BE2C (cell line): ENCODE results near the gene DCTPP1.
"Not testable (repeated sequence)": the region's sequence is repeated elsewhere in the genome, so short reads cannot be mapped to it uniquely, and the experiment has no call there.

Experiments used
- DNase-seq: peaks from one replicate; pipeline ENCODE4 v3.0.0-alpha.2; 2020
- H3K27me3 ChIP-seq: fragments of 250-450 bp; sonication (Bioruptor Pico); 2 replicates; pipeline ENCODE4 v1.5.1; 2020; ENCODE audit warnings: mild to moderate bottlenecking
- H3K36me3 ChIP-seq: fragments of 250-450 bp; sonication (Bioruptor Pico); 2 replicates; pipeline ENCODE4 v1.5.1; 2020; ENCODE audit warnings: mild to moderate bottlenecking
- H3K4me1 ChIP-seq: fragments of 250-450 bp; sonication (Bioruptor Pico); 2 replicates; pipeline ENCODE4 v1.5.1; 2020
- H3K4me3 ChIP-seq: 2 replicates; pipeline ENCODE4 v1.5.1; 2011; ENCODE audit warnings: low read depth, low read length
- H3K9me3 ChIP-seq: fragments of 250-450 bp; sonication (Bioruptor Pico); 2 replicates; pipeline ENCODE4 v1.5.1; 2020
- CTCF ChIP-seq: IDR thresholded peaks from 2 replicates; pipeline ENCODE4 v1.5.1; 2012; ENCODE audit warnings: mild to moderate bottlenecking, low read depth, low read length

DCTPP1 gene

GRCh38 chr16:30399435-30400186 lies 30.2 kb downstream of the DCTPP1 start:
- DNase-seq = peak; percentile 27
- Histone ChIP-seq H3K9me3 (no peaks in the 10 kb centered on the region), H3K36me3 (peaks cover 25% of the 10 kb centered on the region), H3K27me3 (no peaks in the 10 kb centered on the region), H3K4me1 (peaks cover 8% of the 10 kb centered on the region), H3K4me3 (peak overlapping the region; percentile 77)
- TF ChIP-seq CTCF = no peak

DNA sequence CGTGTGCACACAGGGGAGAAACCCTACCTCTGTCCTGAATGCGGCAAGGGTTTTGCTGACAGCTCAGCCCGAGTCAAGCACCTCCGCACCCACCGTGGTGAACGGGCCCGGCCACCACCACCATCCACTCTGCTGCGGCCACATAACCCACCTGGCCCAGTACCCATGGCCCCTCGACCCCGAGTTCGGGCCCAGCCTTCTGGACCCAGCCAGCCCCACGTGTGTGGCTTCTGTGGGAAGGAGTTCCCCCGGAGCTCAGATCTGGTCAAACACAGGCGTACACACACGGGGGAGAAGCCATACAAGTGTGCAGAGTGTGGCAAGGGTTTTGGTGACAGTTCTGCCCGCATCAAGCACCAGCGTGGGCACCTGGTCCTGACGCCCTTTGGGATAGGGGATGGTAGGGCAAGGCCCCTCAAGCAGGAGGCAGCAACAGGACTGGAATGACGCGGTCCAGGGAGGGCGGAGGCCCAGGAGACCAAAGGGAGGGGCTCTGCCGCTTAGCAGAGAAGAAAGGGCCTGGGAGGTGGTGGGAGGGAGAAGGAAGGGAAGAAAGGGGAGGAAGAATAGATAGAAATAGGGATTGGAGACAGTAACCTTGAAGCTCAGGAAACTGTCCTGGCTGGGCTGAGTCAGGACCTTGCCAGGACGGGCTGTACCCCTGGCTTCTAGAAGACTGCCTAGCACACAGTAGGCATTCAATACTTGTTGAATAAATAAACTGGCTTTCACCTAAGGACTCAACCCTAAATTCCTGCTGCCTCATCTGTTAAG lies 31.0 kb downstream of the DCTPP1 start:
- Histone ChIP-seq H3K27me3 (no peaks in the 10 kb centered on the region), H3K4me3 (no peak overlapping the region), H3K9me3 (no peaks in the 10 kb centered on the region), H3K36me3 (peaks cover 25% of the 10 kb centered on the region), H3K4me1 (peaks cover 12% of the 10 kb centered on the region)
- TF ChIP-seq CTCF = no peak
- no peak for DNase-seq

DNA sequence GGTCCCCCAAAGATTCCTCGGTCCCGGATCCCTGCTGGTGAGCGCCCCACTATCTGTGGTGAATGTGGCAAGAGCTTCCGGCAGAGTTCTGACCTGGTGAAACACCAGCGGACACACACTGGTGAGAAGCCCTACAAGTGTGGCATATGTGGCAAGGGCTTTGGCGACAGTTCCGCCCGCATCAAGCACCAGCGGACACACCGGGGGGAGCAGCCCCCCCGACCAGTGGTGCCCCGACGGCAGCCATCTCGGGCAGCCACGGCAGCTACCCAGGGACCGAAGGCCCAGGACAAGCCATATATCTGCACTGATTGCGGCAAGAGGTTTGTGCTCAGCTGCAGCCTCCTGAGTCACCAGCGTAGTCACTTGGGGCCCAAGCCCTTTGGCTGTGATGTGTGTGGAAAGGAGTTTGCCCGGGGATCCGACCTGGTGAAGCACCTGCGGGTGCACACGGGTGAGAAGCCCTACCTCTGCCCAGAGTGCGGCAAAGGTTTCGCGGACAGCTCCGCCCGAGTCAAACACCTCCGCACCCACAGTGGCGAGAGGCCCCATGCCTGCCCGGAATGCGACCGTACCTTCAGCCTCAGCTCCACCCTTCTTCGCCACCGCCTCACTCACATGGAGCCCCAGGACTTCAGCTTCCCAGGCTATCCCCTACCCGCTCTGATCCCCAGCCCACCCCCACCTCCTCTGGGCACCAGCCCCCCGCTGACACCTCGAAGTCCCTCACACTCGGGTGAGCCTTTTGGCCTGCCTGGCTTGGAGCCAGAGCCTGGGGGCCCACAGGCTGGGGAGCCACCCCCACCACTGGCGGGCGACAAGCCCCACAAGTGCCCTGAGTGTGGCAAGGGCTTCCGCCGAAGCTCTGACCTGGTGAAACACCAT lies 31.8 kb downstream of the DCTPP1 start:
- H3K27me3 ChIP-seq = no peaks in the 10 kb centered on the region
- no peak for TF ChIP-seq CTCF
- H3K36me3 ChIP-seq = peaks cover 25% of the 10 kb centered on the region
- DNase-seq = no peak
- peaks cover 12% of the 10 kb centered on the region for H3K4me1 ChIP-seq
- no peaks in the 10 kb centered on the region for H3K9me3 ChIP-seq
- no peak overlapping the region for H3K4me3 ChIP-seq

GRCh38 chr16:30397056-30397455 lies 32.8 kb downstream of the DCTPP1 start:
- Histone ChIP-seq H3K27me3 (no peaks in the 10 kb centered on the region), H3K4me1 (peaks cover 12% of the 10 kb centered on the region), H3K36me3 (peaks cover 25% of the 10 kb centered on the region), H3K9me3 (no peaks in the 10 kb centered on the region), H3K4me3 (no peak overlapping the region)
- no peak for DNase-seq
- no peak for TF ChIP-seq CTCF

GRCh38 chr16:30396627-30397026 lies 33.2 kb downstream of the DCTPP1 start:
- peaks cover 12% of the 10 kb centered on the region for H3K4me1 ChIP-seq

DNA sequence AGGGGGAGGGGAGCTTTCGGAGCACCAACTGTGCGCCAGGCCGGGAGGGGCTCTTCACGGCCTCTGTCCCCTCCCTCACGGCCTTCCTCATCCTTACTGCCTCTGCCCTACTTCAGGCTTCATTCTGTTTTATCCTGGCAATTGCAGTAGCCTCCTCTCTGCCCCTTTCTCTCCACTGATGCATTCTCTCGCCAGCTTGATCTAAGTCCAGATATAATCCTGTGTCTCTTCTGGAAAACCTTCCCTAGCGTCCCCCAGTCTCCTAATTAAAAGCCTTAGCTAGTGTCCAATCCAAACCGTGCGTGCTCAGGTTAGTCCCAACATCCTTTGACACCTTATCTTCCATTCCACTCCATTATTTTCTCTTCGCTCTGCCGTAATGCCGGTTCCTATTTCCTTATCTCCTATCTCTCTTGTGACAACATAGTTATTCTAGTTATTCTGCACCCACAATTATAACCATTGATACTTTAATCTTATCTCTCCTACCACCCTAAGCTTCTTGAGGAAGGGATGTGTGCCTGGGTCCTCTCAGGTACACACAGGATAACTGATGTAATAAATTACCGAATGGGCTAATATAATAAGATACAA lies 33.7 kb downstream of the DCTPP1 start:
- H3K9me3 ChIP-seq = no peaks in the 10 kb centered on the region
- TF ChIP-seq CTCF = no peak
- H3K27me3 ChIP-seq = no peaks in the 10 kb centered on the region
- H3K4me1 ChIP-seq = peaks cover 12% of the 10 kb centered on the region
- DNase-seq = no peak
- peak overlapping the region; percentile 90 for H3K4me3 ChIP-seq
- peaks cover 25% of the 10 kb centered on the region for H3K36me3 ChIP-seq

More at GRCh38 chr16:30396627-30397026, 33.2 kb downstream of the DCTPP1 start:
- H3K9me3 ChIP-seq, H3K27me3 ChIP-seq, DNase-seq: not testable (repeated sequence)
- Histone ChIP-seq H3K36me3 (peaks cover 25% of the 10 kb centered on the region), H3K4me3 (peak overlapping the region; percentile 90)
